ENCODE results near the gene HILPDA.

Gene HILPDA

DNA sequence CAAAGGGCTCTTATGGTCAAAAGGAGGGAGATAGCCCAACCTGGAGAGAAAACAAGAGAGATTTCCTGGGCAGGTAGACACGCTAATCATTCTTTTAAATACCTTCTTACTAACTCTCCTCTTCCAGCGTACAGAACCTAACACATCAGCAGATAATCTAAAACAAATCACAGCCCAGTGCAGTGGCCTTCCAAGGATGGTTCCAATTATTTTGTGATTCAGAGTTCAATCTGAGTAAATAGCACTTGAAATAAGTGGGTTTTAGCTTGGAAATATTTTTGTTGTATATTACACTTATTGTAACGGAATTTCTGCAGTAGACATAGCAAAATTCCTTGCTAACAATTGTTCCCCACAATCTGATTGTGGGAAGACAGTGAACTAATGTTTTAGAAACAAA lies 38.6 kb upstream of the HILPDA start:
- H3K27ac ChIP-seq (ENCODE audit: insufficient read depth, low read depth, low read length, poor library complexity, severe bottlenecking) = no peak overlapping the region
- WGBS, 2 experiments = 91 to 95% methylated on average over 3 of the region's 3 CpGs
- H3K27me3 ChIP-seq (ENCODE audit: control insufficient read depth, insufficient read depth, low read length, poor library complexity, severe bottlenecking) = peaks cover 21% of the 10 kb centered on the region
- no peak overlapping the region for H3K4me3 ChIP-seq (ENCODE audit: insufficient read depth, low read depth, low read length)
- no peaks in the 10 kb centered on the region for H3K9me3 ChIP-seq (ENCODE audit: control insufficient read depth, low read length)
- H3K36me3 ChIP-seq (ENCODE audit: control insufficient read depth, insufficient read depth, low read length) = no peaks in the 10 kb centered on the region
- H3K4me1 ChIP-seq (ENCODE audit: control insufficient read depth, insufficient read depth, low read length) = no peaks in the 10 kb centered on the region

DNA sequence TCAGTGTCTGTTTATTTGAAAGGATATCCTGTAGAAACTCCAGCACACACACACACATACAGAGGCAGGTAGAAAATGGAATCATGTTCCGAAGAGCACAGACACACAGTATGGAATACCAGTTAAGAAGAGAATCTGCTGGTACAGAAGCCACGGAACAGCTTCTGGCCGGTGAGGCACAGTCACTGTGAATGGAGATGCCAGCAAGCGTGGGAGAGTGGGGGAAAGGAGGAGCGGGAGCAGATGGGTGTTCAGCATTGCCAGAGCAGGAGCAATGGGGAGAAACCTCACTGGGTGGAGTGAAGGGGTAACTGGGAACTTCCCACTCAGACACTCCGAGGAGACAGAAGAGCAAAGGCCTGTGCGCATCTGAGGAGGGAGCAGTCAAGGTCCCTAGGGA lies 36.4 kb upstream of the HILPDA start:
- peaks cover 4% of the 10 kb centered on the region for H3K27me3 ChIP-seq (ENCODE audit: control insufficient read depth, insufficient read depth, low read length, poor library complexity, severe bottlenecking)
- H3K27ac ChIP-seq (ENCODE audit: insufficient read depth, low read depth, low read length, poor library complexity, severe bottlenecking) = no peak overlapping the region
- 93% methylated on average over 7 of the region's 7 CpGs for WGBS, 2 experiments

DNA sequence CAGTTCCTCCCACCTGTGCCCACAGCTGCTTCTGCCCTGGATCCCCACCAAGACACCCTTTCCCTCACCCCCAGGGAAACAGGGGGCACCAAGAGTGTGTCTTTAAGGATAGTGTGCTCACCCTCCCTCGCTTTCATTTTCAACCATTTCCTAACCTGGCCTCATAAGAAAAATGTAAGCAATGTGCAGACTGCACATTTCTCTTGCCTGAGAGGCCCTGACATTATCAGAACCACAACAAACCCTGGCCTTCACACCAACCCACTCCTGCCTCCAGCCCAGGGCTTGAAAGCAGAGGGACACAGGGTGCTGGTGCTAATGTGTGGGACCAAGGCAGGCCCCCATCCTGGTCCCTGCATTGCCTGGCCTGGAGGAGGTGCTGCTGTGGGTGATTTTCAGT lies 34.9 kb upstream of the HILPDA start:
- no peaks in the 10 kb centered on the region for H3K36me3 ChIP-seq (ENCODE audit: control insufficient read depth, insufficient read depth, low read length)
- no peak overlapping the region for H3K4me3 ChIP-seq (ENCODE audit: insufficient read depth, low read depth, low read length)
- 82 to 93% methylated on average over 1 of the region's 1 CpG for whole genome bisulfite sequencing, 2 experiments
- H3K27me3 ChIP-seq (ENCODE audit: control insufficient read depth, insufficient read depth, low read length, poor library complexity, severe bottlenecking) = peaks cover 4% of the 10 kb centered on the region
- H3K9me3 ChIP-seq (ENCODE audit: control insufficient read depth, low read length) = no peaks in the 10 kb centered on the region
- H3K4me1 ChIP-seq (ENCODE audit: control insufficient read depth, insufficient read depth, low read length) = no peaks in the 10 kb centered on the region
- H3K27ac ChIP-seq (ENCODE audit: insufficient read depth, low read depth, low read length, poor library complexity, severe bottlenecking) = no peak overlapping the region

More for the DNA sequence above, 36.4 kb upstream of the HILPDA start:
- Histone ChIP-seq H3K4me3 (ENCODE audit: insufficient read depth, low read depth, low read length) (no peak overlapping the region), H3K9me3 (ENCODE audit: control insufficient read depth, low read length) (no peaks in the 10 kb centered on the region), H3K4me1 (ENCODE audit: control insufficient read depth, insufficient read depth, low read length) (no peaks in the 10 kb centered on the region), H3K36me3 (ENCODE audit: control insufficient read depth, insufficient read depth, low read length) (no peaks in the 10 kb centered on the region)

DNA sequence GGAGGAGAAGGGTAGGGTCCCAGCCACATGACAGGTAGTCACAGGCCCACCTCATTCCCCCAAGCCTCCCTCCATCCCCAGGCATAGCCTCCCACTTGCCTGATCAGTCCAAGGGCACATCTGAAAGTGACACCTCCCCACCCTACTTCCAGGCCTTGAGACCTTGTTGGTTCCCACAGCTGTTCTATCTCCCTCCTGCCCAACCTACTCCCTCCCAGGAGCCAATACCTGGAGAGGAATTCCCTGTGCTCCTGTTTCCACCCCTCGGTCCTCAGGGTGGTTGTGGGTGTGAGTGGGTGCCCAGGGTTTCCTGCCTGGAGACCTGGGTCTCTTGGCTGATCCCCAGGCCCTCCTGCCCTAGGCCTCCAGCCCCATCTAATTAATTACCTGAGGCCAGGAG lies 34.3 kb upstream of the HILPDA start:
- Histone ChIP-seq H3K4me3 (ENCODE audit: insufficient read depth, low read depth, low read length) (no peak overlapping the region), H3K27ac (ENCODE audit: insufficient read depth, low read depth, low read length, poor library complexity, severe bottlenecking) (no peak overlapping the region), H3K27me3 (ENCODE audit: control insufficient read depth, insufficient read depth, low read length, poor library complexity, severe bottlenecking) (peaks cover 4% of the 10 kb centered on the region), H3K4me1 (ENCODE audit: control insufficient read depth, insufficient read depth, low read length) (no peaks in the 10 kb centered on the region), H3K9me3 (ENCODE audit: control insufficient read depth, low read length) (no peaks in the 10 kb centered on the region), H3K36me3 (ENCODE audit: control insufficient read depth, insufficient read depth, low read length) (no peaks in the 10 kb centered on the region)
- WGBS, 2 experiments = 83 to 90% methylated on average over 1 of the region's 1 CpG

DNA sequence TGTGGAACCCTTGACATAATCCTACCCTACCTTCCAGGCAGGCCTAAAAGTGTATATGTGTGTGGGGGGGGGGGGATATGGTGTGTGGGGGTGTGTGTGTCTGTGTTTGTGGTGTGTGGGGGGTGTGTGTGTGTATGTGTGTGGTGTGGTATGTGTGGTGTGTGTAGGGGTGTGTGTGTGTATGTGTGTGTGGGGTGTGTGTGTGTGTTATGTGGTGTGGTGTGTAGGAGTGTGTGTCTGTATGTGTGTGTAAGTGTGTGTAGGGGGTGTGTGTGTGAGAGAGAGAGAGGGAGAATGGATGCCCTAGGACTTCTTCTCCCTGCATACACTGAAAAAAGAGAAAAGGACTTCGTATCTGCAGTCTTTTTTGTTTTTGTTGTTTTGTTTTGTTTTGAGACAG lies 33.6 kb upstream of the HILPDA start:
- H3K27me3 ChIP-seq (ENCODE audit: control insufficient read depth, insufficient read depth, low read length, poor library complexity, severe bottlenecking) = peaks cover 3% of the 10 kb centered on the region
- 78 to 100% methylated on average over 1 of the region's 1 CpG for WGBS, 2 experiments
- H3K4me3 ChIP-seq (ENCODE audit: insufficient read depth, low read depth, low read length) = no peak overlapping the region
- H3K27ac ChIP-seq (ENCODE audit: insufficient read depth, low read depth, low read length, poor library complexity, severe bottlenecking) = no peak overlapping the region
- no peaks in the 10 kb centered on the region for H3K36me3 ChIP-seq (ENCODE audit: control insufficient read depth, insufficient read depth, low read length)
- H3K4me1 ChIP-seq (ENCODE audit: control insufficient read depth, insufficient read depth, low read length) = no peaks in the 10 kb centered on the region
- H3K9me3 ChIP-seq (ENCODE audit: control insufficient read depth, low read length) = no peaks in the 10 kb centered on the region

DNA sequence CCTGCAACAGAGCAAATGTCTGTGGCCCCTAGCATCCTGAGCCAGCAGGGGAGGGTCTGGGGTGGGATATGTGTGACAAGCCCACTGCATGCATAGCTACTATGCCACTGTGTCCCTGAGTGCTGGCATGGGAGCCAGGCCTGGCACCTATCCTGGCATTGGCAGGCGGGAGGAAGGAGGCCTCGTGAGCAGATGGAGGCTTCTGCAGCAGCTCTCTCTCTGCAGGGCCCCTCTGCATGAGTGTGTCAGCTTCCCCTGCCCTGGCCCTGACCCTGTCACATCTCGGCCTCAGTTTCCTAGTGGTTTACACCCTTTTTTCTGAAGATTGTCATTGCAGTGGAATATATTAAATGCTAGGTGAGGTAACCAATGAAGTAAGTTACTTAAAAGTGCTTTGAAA lies 32.8 kb upstream of the HILPDA start:
- 90 to 94% methylated on average over 3 of the region's 3 CpGs for WGBS, 2 experiments
- no peaks in the 10 kb centered on the region for H3K36me3 ChIP-seq (ENCODE audit: control insufficient read depth, insufficient read depth, low read length)
- H3K27me3 ChIP-seq (ENCODE audit: control insufficient read depth, insufficient read depth, low read length, poor library complexity, severe bottlenecking) = no peaks in the 10 kb centered on the region

DNA sequence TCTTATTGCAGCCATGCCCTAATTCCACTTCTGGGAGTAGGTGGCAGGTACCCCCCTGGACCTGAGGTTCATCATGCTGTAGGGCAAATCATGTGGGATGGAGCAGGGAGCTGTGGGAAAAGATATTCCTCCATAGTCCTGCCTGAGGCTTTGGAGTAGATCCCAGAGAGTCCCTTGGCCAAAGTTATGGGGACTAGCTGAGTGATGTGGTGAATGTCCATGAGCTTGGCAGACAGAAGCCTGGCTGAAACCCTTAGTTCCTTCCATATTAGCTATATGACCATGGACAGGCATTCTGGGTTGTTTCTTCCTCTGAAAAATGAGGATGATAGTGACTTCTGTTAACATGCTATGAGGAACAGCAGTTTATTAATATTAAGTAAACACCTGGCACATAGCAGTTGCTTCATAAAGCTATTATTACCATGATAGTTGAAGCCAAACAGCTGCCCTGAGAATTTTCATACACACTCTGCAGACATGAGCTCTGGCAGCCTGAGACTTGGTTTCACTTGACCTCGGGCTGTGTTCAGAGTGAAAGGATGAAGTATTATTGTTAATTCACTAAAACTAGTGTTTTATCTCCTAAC lies 30.9 kb upstream of the HILPDA start:
- Histone ChIP-seq H3K9me3 (ENCODE audit: control insufficient read depth, low read length) (no peaks in the 10 kb centered on the region), H3K4me3 (ENCODE audit: insufficient read depth, low read depth, low read length) (no peak overlapping the region), H3K27me3 (ENCODE audit: control insufficient read depth, insufficient read depth, low read length, poor library complexity, severe bottlenecking) (no peaks in the 10 kb centered on the region), H3K4me1 (ENCODE audit: control insufficient read depth, insufficient read depth, low read length) (no peaks in the 10 kb centered on the region), H3K36me3 (ENCODE audit: control insufficient read depth, insufficient read depth, low read length) (no peaks in the 10 kb centered on the region), H3K27ac (ENCODE audit: insufficient read depth, low read depth, low read length, poor library complexity, severe bottlenecking) (no peak overlapping the region)
- WGBS, 2 experiments = no CpG with 5 or more reads among the region's 1 CpG

More for the DNA sequence above, 32.8 kb upstream of the HILPDA start:
- Histone ChIP-seq H3K9me3 (ENCODE audit: control insufficient read depth, low read length) (no peaks in the 10 kb centered on the region), H3K27ac (ENCODE audit: insufficient read depth, low read depth, low read length, poor library complexity, severe bottlenecking) (no peak overlapping the region), H3K4me1 (ENCODE audit: control insufficient read depth, insufficient read depth, low read length) (no peaks in the 10 kb centered on the region), H3K4me3 (ENCODE audit: insufficient read depth, low read depth, low read length) (no peak overlapping the region)

DNA sequence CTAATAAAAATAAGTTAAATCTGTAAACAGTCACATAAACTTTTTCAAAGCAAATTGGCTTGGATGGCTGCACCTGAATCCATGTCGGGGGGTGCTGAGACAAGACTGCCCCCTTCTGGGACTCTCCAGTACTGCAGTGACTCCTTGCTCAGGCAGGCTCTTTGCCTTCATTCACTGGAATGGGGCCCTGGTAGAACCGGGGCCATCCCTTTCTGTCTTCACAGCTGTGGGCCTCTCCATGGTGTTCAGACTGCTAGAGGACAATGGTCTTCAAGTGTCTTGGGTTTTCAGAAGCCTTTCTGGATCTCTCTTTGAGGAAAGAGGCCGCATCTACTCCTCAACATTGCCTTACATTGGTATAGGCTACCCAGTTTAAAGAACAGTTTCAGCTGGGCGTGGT lies 29.8 kb upstream of the HILPDA start:
- no peak overlapping the region for H3K27ac ChIP-seq (ENCODE audit: insufficient read depth, low read depth, low read length, poor library complexity, severe bottlenecking)
- H3K9me3 ChIP-seq (ENCODE audit: control insufficient read depth, low read length) = no peaks in the 10 kb centered on the region
- no peaks in the 10 kb centered on the region for H3K36me3 ChIP-seq (ENCODE audit: control insufficient read depth, insufficient read depth, low read length)
- no peaks in the 10 kb centered on the region for H3K27me3 ChIP-seq (ENCODE audit: control insufficient read depth, insufficient read depth, low read length, poor library complexity, severe bottlenecking)
- WGBS, 2 experiments = 38 to 49% methylated on average over 4 of the region's 4 CpGs
- H3K4me1 ChIP-seq (ENCODE audit: control insufficient read depth, insufficient read depth, low read length) = no peaks in the 10 kb centered on the region
- no peak overlapping the region for H3K4me3 ChIP-seq (ENCODE audit: insufficient read depth, low read depth, low read length)

DNA sequence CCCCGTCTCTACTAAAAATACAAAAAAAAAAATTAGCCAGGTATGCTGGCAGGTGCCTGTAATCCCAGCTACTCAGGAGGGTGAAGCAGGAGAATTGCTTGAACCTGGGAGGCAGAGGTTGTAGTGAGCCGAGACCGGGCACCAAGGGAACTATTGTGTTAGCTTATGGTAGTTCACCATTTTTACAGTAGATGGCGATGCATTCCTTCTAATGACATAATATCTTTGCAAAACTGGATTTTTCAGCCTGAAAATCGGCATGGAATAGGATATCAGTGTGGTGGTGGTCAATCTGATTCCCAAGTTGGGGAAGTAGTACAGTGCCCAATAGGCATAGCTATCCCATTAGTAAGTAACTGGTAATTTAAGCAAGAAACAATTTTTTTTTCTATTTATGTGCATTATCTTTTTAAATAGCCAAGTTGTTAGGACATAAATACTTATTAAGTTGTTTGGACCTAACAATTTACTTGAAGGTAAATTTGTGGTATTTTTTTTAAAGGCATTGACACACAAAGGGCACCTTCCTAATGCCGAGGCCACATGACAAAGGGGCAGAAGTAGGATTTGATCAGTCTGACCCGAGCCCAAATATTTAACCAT lies 28.3 kb upstream of the HILPDA start:
- Histone ChIP-seq H3K27me3 (ENCODE audit: control insufficient read depth, insufficient read depth, low read length, poor library complexity, severe bottlenecking) (no peaks in the 10 kb centered on the region), H3K36me3 (ENCODE audit: control insufficient read depth, insufficient read depth, low read length) (no peaks in the 10 kb centered on the region), H3K4me1 (ENCODE audit: control insufficient read depth, insufficient read depth, low read length) (no peaks in the 10 kb centered on the region), H3K27ac (ENCODE audit: insufficient read depth, low read depth, low read length, poor library complexity, severe bottlenecking) (no peak overlapping the region), H3K9me3 (ENCODE audit: control insufficient read depth, low read length) (no peaks in the 10 kb centered on the region), H3K4me3 (ENCODE audit: insufficient read depth, low read depth, low read length) (no peak overlapping the region)
- 34 to 39% methylated on average over 5 to 7 of the region's 7 CpGs for WGBS, 2 experiments

DNA sequence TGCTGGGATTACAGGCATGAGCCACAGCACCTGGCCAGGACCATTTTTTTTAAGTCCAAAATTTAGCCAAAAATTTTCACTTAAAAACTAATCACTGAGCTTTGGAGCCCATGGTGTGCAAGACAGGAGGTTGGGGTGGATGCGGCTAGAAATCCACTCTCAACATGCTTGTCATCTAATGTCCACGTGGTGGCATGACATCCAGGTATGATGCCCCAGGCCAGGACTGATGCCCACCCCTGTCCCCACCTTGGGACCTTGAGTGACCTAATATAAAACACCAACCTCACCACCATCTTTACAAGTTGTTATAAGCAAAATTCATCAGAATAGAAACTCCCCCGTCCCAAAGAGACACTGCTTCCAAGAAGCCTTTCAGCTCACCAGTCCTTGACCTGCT lies 25.5 kb upstream of the HILPDA start:
- no peak overlapping the region for H3K27ac ChIP-seq (ENCODE audit: insufficient read depth, low read depth, low read length, poor library complexity, severe bottlenecking)
- H3K36me3 ChIP-seq (ENCODE audit: control insufficient read depth, insufficient read depth, low read length) = no peaks in the 10 kb centered on the region
- H3K4me1 ChIP-seq (ENCODE audit: control insufficient read depth, insufficient read depth, low read length) = no peaks in the 10 kb centered on the region
- 85 to 90% methylated on average over 3 of the region's 3 CpGs for WGBS, 2 experiments
- H3K27me3 ChIP-seq (ENCODE audit: control insufficient read depth, insufficient read depth, low read length, poor library complexity, severe bottlenecking) = no peaks in the 10 kb centered on the region
- no peak overlapping the region for H3K4me3 ChIP-seq (ENCODE audit: insufficient read depth, low read depth, low read length)
- no peaks in the 10 kb centered on the region for H3K9me3 ChIP-seq (ENCODE audit: control insufficient read depth, low read length)

Data from ectodermal cell (in vitro differentiated cells).